Right lobe of liver (tissue), 6 donors: ENCODE data around the gene RIMBP2. TPM values are rescaled to one million over a fixed set of nuclear protein-coding genes. Genes with fewer than 3 reads are reported as not detected.

ENCODE experiments used
- ATAC-seq, 4 donors: fragments of 200-7000 bp; cut with Tn5 transposase; one replicate each; pipeline ENCODE4 v1.9.1; 2020; ENCODE audit warnings: mild to moderate bottlenecking in 4 of 4, moderate library complexity in 4 of 4
- DNase-seq, 3 donors: peaks; one replicate each; pipeline ENCODE4 v3.0.0-alpha.2; 2020
- H3K27ac ChIP-seq, 3 donors: fragments of 200-600 bp; one replicate each; pipeline ENCODE4 v1.8.0; 2022
- H3K27me3 ChIP-seq, 2 donors: fragments of 200-600 bp; one replicate each; pipeline ENCODE4 v1.8.0; 2022
- H3K36me3 ChIP-seq, 4 donors: fragments of 200-600 bp; sonication (generic) in 1 of 4; one replicate each; pipeline versions ENCODE4 v1.5.1 to v1.8.0; 2017 to 2022; ENCODE audit warnings: control low read depth in 1 of 4
- H3K4me1 ChIP-seq, 4 donors: fragments of 200-600 bp; sonication (generic) in 1 of 4; one replicate each; pipeline versions ENCODE4 v1.5.1 to v1.8.0; 2017 to 2022; ENCODE audit warnings: control low read depth in 1 of 4
- H3K4me3 ChIP-seq, 3 donors: fragments of 200-600 bp; one replicate each; pipeline ENCODE4 v1.8.0; 2022
- H3K9me3 ChIP-seq, 4 donors: fragments of 200-600 bp; sonication (generic) in 1 of 4; one replicate each; pipeline versions ENCODE4 v1.5.1 to v1.8.0; 2017 to 2022; ENCODE audit warnings: control low read depth in 1 of 4
- POLR2A ChIP-seq: fragments of 450-650 bp; IDR thresholded peaks from one replicate; pipeline ENCODE4 v1.6.1; 2017; ENCODE audit warnings: antibody characterized with exemption, mild to moderate bottlenecking
- WGBS: methylation state at CpG from one replicate; pipeline ENCODE4 v1.1.6; 2018; ENCODE audit warnings: low coverage, low lambda C conversion rate; ENCODE audit not compliant: insufficient coverage; ENCODE audit errors: missing lambda C conversion rate; 5-methylcytosine and 5-hydroxymethylcytosine counted together
- intact Hi-C, 2 donors: fragments of 100-400 bp; cut with DNase I; formaldehyde crosslinking; loops; one replicate each; pipeline versions ENCODE4 v1.11.2 to v1.14.1; 2022
- total RNA-seq, 6 experiments: library from RNA; depleted of rRNA in 2 of 6; stranded (reverse); fragments of >200 nt in 2 of 6; fragmentation: NEBNext Ultra II Directional in 3 of 6; extraction: Animal tissue kit (Norgen Biotek cat#: 25700) in 3 of 6; gene quantifications; one replicate each; pipeline versions ENCODE4 v1.1.0 to v1.2.4, GENCODE V29; 2016 to 2023
- TF ChIP-seq, protein P1 (sequence below), 4 donors: fragments of 200-600 bp in 3 of 4; fragments of 450-650 bp in 1 of 4; IDR thresholded peaks; one replicate each; pipeline versions ENCODE4 v1.5.1 to v1.8.0; 2016 to 2022; ENCODE audit warnings: antibody characterized with exemption in 4 of 4, mild to moderate bottlenecking in 2 of 4
- donor health status: DM: no; HTN: yes; CAD: no.
- donor health status: DM: no; HTN: no; CAD: no.
- donor health status: DM: no; HTN: no; CAD: no.
- donor health status: DM: no; HTN: yes; CAD: no.
- donor health status: DM: no; HTN: yes; CAD: no.

RIMBP2 gene
- total RNA-seq, 6 experiments from 2014 or later = 0.04 to 0.19 TPM; not detected in 4

DNA sequence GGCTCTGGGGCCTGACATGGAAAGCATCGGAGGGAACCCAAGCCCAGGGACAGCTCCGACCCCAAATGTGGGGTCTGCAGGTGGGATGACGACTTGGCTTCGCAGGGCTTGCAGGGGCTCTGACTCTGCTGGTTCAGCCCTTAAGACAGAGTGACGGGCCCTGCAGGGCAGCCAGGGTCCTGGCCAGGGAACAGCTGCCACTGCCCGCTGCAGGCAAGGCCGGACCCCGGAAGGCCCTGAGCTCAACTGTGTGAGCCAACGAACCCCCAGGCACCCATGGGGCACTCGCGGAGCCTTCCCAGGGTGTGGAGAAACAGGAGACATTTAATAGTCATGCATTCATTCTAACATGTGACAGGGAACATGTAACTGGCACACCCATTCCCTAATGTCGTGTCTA is 257.8 kb downstream of the RIMBP2 start:
- Histone ChIP-seq H3K4me1 (no peaks in the 10 kb centered on the region), H3K36me3 (no peaks in the 10 kb centered on the region), H3K9me3 (no peaks in the 10 kb centered on the region), H3K4me3 (no peak overlapping the region), H3K27me3 (no peaks in the 10 kb centered on the region), H3K27ac (no peak overlapping the region)
- intact Hi-C loops = no loop called here
- no peak for DNase-seq
- ATAC-seq = no peak
- WGBS = 36% methylated on average over 5 of the region's 12 CpGs
- no peak for TF ChIP-seq POLR2A
- TF ChIP-seq, protein P1, sequence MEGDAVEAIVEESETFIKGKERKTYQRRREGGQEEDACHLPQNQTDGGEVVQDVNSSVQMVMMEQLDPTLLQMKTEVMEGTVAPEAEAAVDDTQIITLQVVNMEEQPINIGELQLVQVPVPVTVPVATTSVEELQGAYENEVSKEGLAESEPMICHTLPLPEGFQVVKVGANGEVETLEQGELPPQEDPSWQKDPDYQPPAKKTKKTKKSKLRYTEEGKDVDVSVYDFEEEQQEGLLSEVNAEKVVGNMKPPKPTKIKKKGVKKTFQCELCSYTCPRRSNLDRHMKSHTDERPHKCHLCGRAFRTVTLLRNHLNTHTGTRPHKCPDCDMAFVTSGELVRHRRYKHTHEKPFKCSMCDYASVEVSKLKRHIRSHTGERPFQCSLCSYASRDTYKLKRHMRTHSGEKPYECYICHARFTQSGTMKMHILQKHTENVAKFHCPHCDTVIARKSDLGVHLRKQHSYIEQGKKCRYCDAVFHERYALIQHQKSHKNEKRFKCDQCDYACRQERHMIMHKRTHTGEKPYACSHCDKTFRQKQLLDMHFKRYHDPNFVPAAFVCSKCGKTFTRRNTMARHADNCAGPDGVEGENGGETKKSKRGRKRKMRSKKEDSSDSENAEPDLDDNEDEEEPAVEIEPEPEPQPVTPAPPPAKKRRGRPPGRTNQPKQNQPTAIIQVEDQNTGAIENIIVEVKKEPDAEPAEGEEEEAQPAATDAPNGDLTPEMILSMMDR (IDR thresholded peaks at IDR 0.05) = no peak

DNA sequence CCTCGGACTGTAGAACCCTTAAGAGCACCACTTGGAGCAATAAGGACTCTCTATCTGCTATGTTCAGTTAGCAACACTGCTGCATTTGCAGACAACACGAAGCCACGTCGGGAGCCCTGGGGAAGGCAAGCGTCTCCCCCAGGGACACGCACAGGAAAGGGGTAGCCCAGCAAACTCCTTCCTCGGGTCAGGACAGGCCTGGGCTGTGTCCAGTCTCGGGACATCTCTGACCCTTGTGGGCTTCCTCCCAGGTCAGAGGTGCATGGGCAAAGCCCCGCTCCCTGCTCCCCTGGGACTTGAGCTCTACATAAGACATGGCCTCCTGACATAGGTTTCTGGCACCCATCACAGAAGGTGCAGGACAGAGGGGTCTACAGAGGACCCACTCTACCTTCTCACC is 258.9 kb downstream of the RIMBP2 start:
- no peak for DNase-seq
- no peaks in the 10 kb centered on the region for H3K4me1 ChIP-seq
- WGBS = 20% methylated on average over 1 of the region's 9 CpGs
- intact Hi-C loops = no loop called here
- no peak overlapping the region for H3K27ac ChIP-seq
- H3K4me3 ChIP-seq = no peak overlapping the region
- H3K9me3 ChIP-seq = no peaks in the 10 kb centered on the region
- H3K27me3 ChIP-seq = no peaks in the 10 kb centered on the region
- no peak for ATAC-seq
- TF ChIP-seq, protein P1 (IDR thresholded peaks at IDR 0.05) = no peak
- no peak for TF ChIP-seq POLR2A
- no peaks in the 10 kb centered on the region for H3K36me3 ChIP-seq

DNA sequence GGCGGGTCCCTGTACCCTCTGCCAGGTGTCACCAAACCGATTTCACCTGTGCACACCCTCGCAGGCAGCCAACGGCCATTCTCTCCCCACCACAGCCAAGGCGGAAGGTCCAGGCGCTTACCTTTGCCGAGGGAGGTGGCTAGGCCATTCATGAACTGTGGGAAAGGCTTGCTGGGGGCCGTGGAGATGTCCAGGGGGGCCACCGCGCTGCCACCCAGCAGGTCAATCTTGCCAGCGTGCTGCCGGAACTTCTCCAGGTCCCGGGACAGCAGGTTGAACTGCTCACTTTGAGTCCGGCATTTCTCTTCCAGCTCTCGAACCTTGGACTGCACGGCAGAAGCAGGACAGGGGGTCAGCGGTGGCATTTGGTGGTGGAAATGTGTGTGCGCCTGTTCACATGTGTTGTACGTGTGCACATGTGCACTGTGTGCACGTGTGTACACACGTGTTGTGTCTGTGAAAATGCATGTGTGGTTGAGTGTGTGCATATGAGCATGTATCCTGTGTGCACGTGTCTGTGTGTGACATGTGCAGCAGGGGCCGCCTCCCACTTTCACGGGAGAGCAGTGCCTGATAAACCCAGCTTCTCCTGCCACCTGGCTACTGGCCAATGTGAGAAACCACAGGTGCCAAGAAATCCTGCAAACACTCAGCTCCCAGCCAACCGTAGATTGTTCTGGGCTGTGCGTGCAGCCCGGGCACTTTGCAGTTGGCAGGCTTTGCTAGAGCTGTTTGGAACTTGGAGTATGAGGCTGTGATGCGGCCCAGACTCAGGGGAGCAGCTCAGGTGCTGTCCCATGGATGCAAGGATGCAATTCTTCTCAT is 259.5 kb downstream of the RIMBP2 start:
- ATAC-seq = peak in 3 of 4 donors; percentile 41 to 68 (median 66)
- intact Hi-C loops = no loop called here

DNA sequence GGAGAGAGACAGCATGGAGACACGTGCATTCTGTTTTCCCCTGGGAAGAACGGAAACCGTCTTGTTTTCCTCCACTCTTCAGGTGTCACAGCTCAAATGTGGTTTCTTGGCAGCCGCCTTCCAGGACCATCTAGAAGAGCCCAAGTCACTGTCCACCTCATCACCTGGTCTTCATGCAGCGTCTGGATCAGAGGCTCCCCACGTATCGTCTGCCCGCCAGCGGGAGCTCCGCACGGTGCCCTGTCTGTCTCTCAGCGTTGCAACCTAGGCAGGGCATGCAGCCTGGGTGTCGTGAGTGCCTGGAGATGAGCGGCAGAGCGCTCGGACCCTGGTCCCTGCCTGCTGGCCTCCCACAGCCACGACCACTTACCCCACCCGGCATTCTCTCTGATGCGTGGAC is 260.9 kb downstream of the RIMBP2 start:
- Histone ChIP-seq H3K27me3 (no peaks in the 10 kb centered on the region), H3K9me3 (no peaks in the 10 kb centered on the region), H3K36me3 (no peaks in the 10 kb centered on the region), H3K27ac (no peak overlapping the region), H3K4me3 (no peak overlapping the region), H3K4me1 (no peaks in the 10 kb centered on the region)
- intact Hi-C loops = no loop called here
- TF ChIP-seq, protein P1 (IDR thresholded peaks at IDR 0.05) = no peak
- TF ChIP-seq POLR2A = no peak
- no peak for ATAC-seq
- 68% methylated on average over 10 of the region's 19 CpGs for WGBS
- DNase-seq = peak in 1 of 3 donors; percentile 44

More for the DNA sequence above, 259.5 kb downstream of the RIMBP2 start:
- Histone ChIP-seq H3K27ac (no peak overlapping the region), H3K4me1 (no peaks in the 10 kb centered on the region), H3K27me3 (no peaks in the 10 kb centered on the region), H3K9me3 (no peaks in the 10 kb centered on the region), H3K4me3 (no peak overlapping the region), H3K36me3 (no peaks in the 10 kb centered on the region)
- TF ChIP-seq, protein P1 (IDR thresholded peaks at IDR 0.05) = no peak
- no peak for TF ChIP-seq POLR2A
- DNase-seq = peak in 1 of 3 donors; percentile 29
- 64% methylated on average over 14 of the region's 28 CpGs for WGBS
